B cell (primary cell): ENCODE measurements around the gene IL20RA. TPM values are rescaled to one million over a fixed set of nuclear protein-coding genes. Genes with fewer than 3 reads are reported as not detected.

ENCODE experiments used
- ATAC-seq: fragments of 200-7000 bp; cut with Tn5 transposase; one replicate; pipeline ENCODE4 v1.10.0; 2021; ENCODE audit warnings: low read depth, mild to moderate bottlenecking, moderate number of reproducible peaks, moderate library complexity
- CTCF ChIA-PET: fragments of 350-600 bp; sonication (Branson Sonifier 250); formaldehyde crosslinking; loops from one replicate; lab custom pipeline; 2021; ENCODE audit warnings: antibody characterized with exemption, inconsistent platforms; lab: Charles Lee
- POLR2A ChIA-PET: fragments of 350-600 bp; sonication (Branson Sonifier 250); formaldehyde crosslinking; loops from one replicate; lab custom pipeline; 2021; ENCODE audit warnings: antibody characterized with exemption; lab: Charles Lee
- DNase-seq: peaks from one replicate; pipeline ENCODE4 v3.0.0; 2013
- H2AFZ ChIP-seq: 2 replicates; pipeline ENCODE4 v1.6.1; 2012; ENCODE audit warnings: mild to moderate bottlenecking, low read depth, low read length; ENCODE audit not compliant: insufficient read depth, poor library complexity, severe bottlenecking
- H3K27ac ChIP-seq, 2 donors: 1 replicate in 1 of 2; 2 replicates in 1 of 2; pipeline ENCODE4 v1.5.1; 2012 to 2013; ENCODE audit warnings: low read length in 2 of 2, mild to moderate bottlenecking in 2 of 2, moderate library complexity in 1 of 2
- H3K27me3 ChIP-seq, 4 experiments: fragments of 200-600 bp in 1 of 4; sonication (generic) in 1 of 4; replicated peaks in 1 of 4; 1 replicate in 2 of 4; 2 replicates in 2 of 4; pipeline versions ENCODE4 v1.6.1 to v1.7.0; 2013 to 2016; ENCODE audit warnings: low read length in 3 of 4, mild to moderate bottlenecking in 2 of 4, mixed read lengths in 1 of 4, moderate library complexity in 1 of 4; ENCODE audit not compliant: insufficient read depth in 4 of 4, control insufficient read depth in 3 of 4; ENCODE audit errors: control extremely low read depth in 1 of 4
- H3K36me3 ChIP-seq, 2 experiments: replicated peaks in 1 of 2; 1 replicate in 1 of 2; 2 replicates in 1 of 2; pipeline versions ENCODE4 v1.6.1 to v1.7.1; 2013; ENCODE audit warnings: low read length in 1 of 2; ENCODE audit not compliant: insufficient read depth in 2 of 2, control insufficient read depth in 1 of 2; ENCODE audit errors: control extremely low read depth in 1 of 2, extremely low read depth in 1 of 2
- H3K4me1 ChIP-seq, 2 donors: fragments of 200-600 bp in 1 of 2; sonication (generic) in 1 of 2; 1 replicate in 1 of 2; 2 replicates in 1 of 2; pipeline versions ENCODE4 v1.5.1 to v1.6.1; 2013 to 2017; ENCODE audit warnings: low read length in 2 of 2; ENCODE audit not compliant: control insufficient read depth in 2 of 2, insufficient read depth in 2 of 2
- H3K4me2 ChIP-seq: replicated peaks from 2 replicates; pipeline ENCODE3; 2012; ENCODE audit warnings: mild to moderate bottlenecking, low read depth, low read length; ENCODE audit not compliant: poor library complexity, severe bottlenecking
- H3K4me3 ChIP-seq, 5 experiments: fragments of 200-600 bp in 1 of 5; sonication (generic) in 1 of 5; 1 replicate in 3 of 5; 2 replicates in 2 of 5; pipeline versions ENCODE4 v1.5.1 to v1.7.0; 2011 to 2016; ENCODE audit warnings: low read length in 4 of 5, mild to moderate bottlenecking in 4 of 5, low read depth in 2 of 5, control low read depth in 1 of 5, moderate library complexity in 1 of 5; ENCODE audit not compliant: insufficient read depth in 1 of 5; ENCODE audit errors: control extremely low read depth in 1 of 5, extremely low read depth in 1 of 5
- H3K79me2 ChIP-seq: fragments of 200-600 bp; sonication (generic); one replicate; pipeline ENCODE4 v1.6.0; 2016; ENCODE audit warnings: low read length; ENCODE audit not compliant: control insufficient read depth, insufficient read depth
- H3K9ac ChIP-seq: fragments of 200-600 bp; sonication (generic); 2 replicates; pipeline ENCODE4 v1.6.1; 2017; ENCODE audit warnings: mild to moderate bottlenecking, low read length, moderate library complexity
- H3K9me3 ChIP-seq, 3 donors: one replicate each; pipeline versions ENCODE4 v1.6.1 to v1.7.1; 2013; ENCODE audit warnings: low read length in 2 of 3; ENCODE audit not compliant: control insufficient read depth in 2 of 3, insufficient read depth in 1 of 3; ENCODE audit errors: control extremely low read depth in 1 of 3
- H4K20me1 ChIP-seq: 2 replicates; pipeline ENCODE4 v1.6.0; 2012; ENCODE audit warnings: mild to moderate bottlenecking, low read length; ENCODE audit not compliant: insufficient read depth, control insufficient read depth, poor library complexity, severe bottlenecking
- H3K27ac Mint-ChIP-seq: one replicate; pipeline ENCODE4 v1.8.0; 2021; ENCODE audit warnings: mixed read lengths
- H3K27me3 Mint-ChIP-seq: one replicate; pipeline ENCODE4 v1.8.0; 2021; ENCODE audit warnings: mixed read lengths
- H3K4me1 Mint-ChIP-seq: one replicate; pipeline ENCODE4 v1.8.0; 2021; ENCODE audit warnings: mixed read lengths
- H3K4me3 Mint-ChIP-seq: one replicate; pipeline ENCODE4 v1.8.0; 2021; ENCODE audit warnings: mixed read lengths
- H3K9me3 Mint-ChIP-seq: one replicate; pipeline ENCODE4 v1.8.0; 2022; ENCODE audit warnings: mixed read lengths; ENCODE audit not compliant: insufficient read depth
- CTCF ChIP-seq: fragments of 200-600 bp; IDR thresholded peaks from one replicate; pipeline ENCODE4 v1.8.0; 2022; ENCODE audit warnings: antibody characterized with exemption, mild to moderate bottlenecking
- EZH2 ChIP-seq: IDR thresholded peaks from 2 replicates; pipeline ENCODE4 v1.6.1; 2012; ENCODE audit warnings: borderline replicate concordance, low read depth, mild to moderate bottlenecking, moderate library complexity, low read length; ENCODE audit not compliant: insufficient read depth, poor library complexity, severe bottlenecking
- WGBS: methylation state at CpG from one replicate; pipeline ENCODE4 v1.1.5; 2013; ENCODE audit warnings: missing lambda C conversion rate; ENCODE audit not compliant: insufficient coverage; 5-methylcytosine and 5-hydroxymethylcytosine counted together
- intact Hi-C: fragments of 100-400 bp; cut with micrococcal nuclease; formaldehyde crosslinking; loops from one replicate; pipeline ENCODE4 v1.10.0; 2022
- polyA plus RNA-seq: library from polyadenylated mRNA; depleted of rRNA; stranded (reverse); fragments of >200 nt; gene quantifications from 2 replicates; pipeline ENCODE4 v1.2.3, GENCODE V29; 2012
- total RNA-seq, 2 donors: library from RNA; stranded (reverse); fragments of 120-200 nt in 1 of 2; gene quantifications; 1 replicate in 1 of 2; 2 replicates in 1 of 2; pipeline versions ENCODE4 v1.2.3 to v1.2.4, GENCODE V29; 2013 to 2022

Gene IL20RA
- total and polyA plus RNA-seq, 2 donors (not counting 1 experiment from before 2014, with no cell fraction given): not detected

DNA sequence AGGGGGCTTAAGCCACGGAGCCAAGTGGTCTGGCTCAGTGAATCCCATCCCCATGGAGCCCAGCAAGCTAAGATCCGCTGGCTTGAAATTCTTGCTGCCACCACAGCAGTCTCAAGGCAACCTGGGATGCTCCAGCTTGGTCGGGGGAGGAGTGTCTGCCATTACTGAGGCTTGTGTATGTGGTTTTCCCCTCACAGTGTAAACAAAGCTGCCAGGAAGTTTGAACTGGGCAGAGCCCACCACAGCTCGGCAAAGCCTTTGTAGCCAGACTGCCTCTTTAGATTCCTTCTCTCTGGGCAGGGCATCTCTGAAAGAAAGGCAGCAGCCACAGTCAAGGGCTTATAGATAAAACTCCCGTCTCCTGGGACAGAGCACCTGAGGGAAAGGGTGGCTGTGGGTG, 25.5 kb upstream of the IL20RA start:
- Histone ChIP-seq H3K27me3 (peaks cover 0 to 14% (median 8%) of the 10 kb centered on the region in 4 experiments), H3K4me3 (no peak overlapping the region), H3K4me2 (no peak overlapping the region), H3K36me3 (no peaks in the 10 kb centered on the region), H3K9me3 (peaks cover 0 to 11% (median 0%) of the 10 kb centered on the region in 3 donors), H3K27ac (no peak overlapping the region), H2AFZ (no peak overlapping the region), H4K20me1 (no peaks in the 10 kb centered on the region), H3K79me2 (no peaks in the 10 kb centered on the region), H3K9ac (no peak overlapping the region), H3K4me1 (no peaks in the 10 kb centered on the region)
- intact Hi-C loops: no loop called here
- Mint-ChIP-seq H3K27ac (no peak overlapping the region), H3K9me3 (peaks cover 7% of the 10 kb centered on the region), H3K27me3 (peaks cover 47% of the 10 kb centered on the region), H3K4me1 (no peaks in the 10 kb centered on the region), H3K4me3 (no peak overlapping the region)
- ChIA-PET POLR2A (no interaction called here), CTCF (no interaction called here)
- no peak for DNase-seq
- 65% methylated on average over 5 of the region's 5 CpGs for WGBS
- TF ChIP-seq EZH2: no peak
- no peak for TF ChIP-seq CTCF
- ATAC-seq: no peak

DNA sequence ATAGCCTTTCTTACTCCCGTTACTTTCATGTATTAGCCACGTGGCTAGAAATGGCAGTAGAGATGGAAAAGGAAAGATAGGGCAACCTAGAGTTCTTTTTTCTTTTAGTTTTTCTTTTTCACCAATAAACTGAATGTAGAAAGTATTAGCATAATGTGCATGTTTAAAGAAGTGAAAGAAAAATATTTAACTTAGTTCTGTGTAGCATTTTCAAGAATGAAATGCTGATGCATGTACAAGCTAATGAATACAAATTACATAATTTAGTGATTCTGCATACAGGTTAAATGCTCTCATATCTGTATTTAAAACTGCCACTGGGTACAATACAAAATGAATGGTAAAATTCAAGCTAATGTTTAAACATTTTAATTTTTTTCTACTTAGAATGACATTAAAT, 22.6 kb upstream of the IL20RA start:
- H3K27ac Mint-ChIP-seq: no peak overlapping the region
- H3K27me3 Mint-ChIP-seq: peaks cover 56% of the 10 kb centered on the region
- H3K9me3 Mint-ChIP-seq: peaks cover 7% of the 10 kb centered on the region
- peaks cover 0 to 11% (median 0%) of the 10 kb centered on the region in 3 donors for H3K9me3 ChIP-seq
- no peak overlapping the region for H3K4me3 ChIP-seq
- H3K27me3 ChIP-seq: peaks cover 0 to 14% (median 8%) of the 10 kb centered on the region in 4 experiments
- no peaks in the 10 kb centered on the region for H3K79me2 ChIP-seq
- CTCF ChIA-PET: interaction anchor here (1.5 kb wide), 1 partner anchor 9 kb away, joined by 9 read pairs; no protein-coding TSS in a partner anchor
- no peaks in the 10 kb centered on the region for H3K4me1 ChIP-seq
- no peaks in the 10 kb centered on the region for H4K20me1 ChIP-seq
- no peak overlapping the region for H3K27ac ChIP-seq
- H3K4me3 Mint-ChIP-seq: no peak overlapping the region
- DNase-seq (no peak), ATAC-seq (no peak)
- H3K36me3 ChIP-seq: no peaks in the 10 kb centered on the region
- no peak for TF ChIP-seq EZH2
- H3K9ac ChIP-seq: no peak overlapping the region
- H3K4me1 Mint-ChIP-seq: no peaks in the 10 kb centered on the region
- no CpG with 5 or more reads among the region's 2 CpGs for WGBS
- H2AFZ ChIP-seq: no peak overlapping the region
- intact Hi-C loops: no loop called here
- H3K4me2 ChIP-seq: no peak overlapping the region
- POLR2A ChIA-PET: no interaction called here
